Measurements from ENCODE around the gene SLBP. TPM values are rescaled to one million over a fixed set of nuclear protein-coding genes. Genes with fewer than 3 reads are reported as not detected.

SLBP gene
- total and polyA plus RNA-seq, 2 donors (not counting 3 experiments of a cell fraction or from before 2014, with no cell fraction given), result 48.3 to 63.1 TPM

DNA sequence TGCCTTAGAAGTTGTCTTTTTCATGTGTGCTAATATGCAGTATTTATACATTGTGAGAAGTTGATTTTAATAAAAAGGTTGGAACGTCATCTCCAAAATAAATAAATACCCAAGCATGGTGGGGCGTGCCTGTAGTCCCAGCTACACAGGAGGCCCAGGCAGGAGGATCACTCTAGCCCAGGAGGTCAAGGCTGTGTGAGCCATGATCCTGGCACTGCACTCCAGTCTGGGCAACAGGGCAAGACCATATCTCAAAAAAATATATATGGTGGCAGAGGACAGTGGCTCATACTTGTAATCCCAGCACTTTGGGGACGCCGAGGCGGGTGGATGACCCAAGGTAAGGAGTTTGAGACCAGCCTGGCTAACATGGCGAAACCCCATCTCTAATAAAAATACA lies 6.4 kb downstream of the SLBP start:
- Histone ChIP-seq H3K4me1 (ENCODE audit: control insufficient read depth, extremely low read depth, insufficient read depth, low read length) (peaks cover 7% of the 10 kb centered on the region), H3K9me3 (replicated peaks; ENCODE audit: control insufficient read depth, insufficient read depth, low read length) (no peaks in the 10 kb centered on the region), H3K27ac (ENCODE audit: insufficient read depth, low read depth, low read length) (no peak overlapping the region), H4K20me1 (replicated peaks; ENCODE audit: control insufficient read depth, extremely low read depth, insufficient read depth, low read length) (no peaks in the 10 kb centered on the region), H3K4me2 (ENCODE audit: insufficient read depth, low read length) (no peak overlapping the region), H3K9me1 (replicated peaks; ENCODE audit: control insufficient read depth, extremely low read depth, insufficient read depth, low read length) (no peaks in the 10 kb centered on the region), H2AFZ (ENCODE audit: low read depth, low read length) (no peak overlapping the region), H3K79me2 (ENCODE audit: control insufficient read depth, insufficient read depth, low read length) (peaks cover 91% of the 10 kb centered on the region), H3K27me3 (ENCODE audit: control insufficient read depth in 2 of 2, insufficient read depth in 2 of 2, low read length in 2 of 2) (no peaks in the 10 kb centered on the region), H3K36me3 (ENCODE audit: control insufficient read depth in 2 of 2, extremely low read depth in 1 of 2, insufficient read depth in 2 of 2, low read length in 2 of 2) (peaks cover 9 to 12% of the 10 kb centered on the region in 2 experiments), H3K9ac (replicated peaks; ENCODE audit: extremely low read depth, insufficient read depth, low read length) (no peak overlapping the region), H3K4me3 (replicated peaks in 1 of 3; ENCODE audit: insufficient read depth in 1 of 3, low read depth in 1 of 3, low read length in 3 of 3) (no peak overlapping the region)
- TF ChIP-seq FOS (IDR thresholded peaks at IDR 0.05; ENCODE audit: borderline replicate concordance, insufficient read depth, low read length), result no peak
- TF ChIP-seq, protein P1, sequence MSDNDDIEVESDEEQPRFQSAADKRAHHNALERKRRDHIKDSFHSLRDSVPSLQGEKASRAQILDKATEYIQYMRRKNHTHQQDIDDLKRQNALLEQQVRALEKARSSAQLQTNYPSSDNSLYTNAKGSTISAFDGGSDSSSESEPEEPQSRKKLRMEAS (IDR thresholded peaks at IDR 0.05; ENCODE audit: insufficient read depth, insufficient read length), result no peak
- no peak for TF ChIP-seq GATA2 (IDR thresholded peaks at IDR 0.05; ENCODE audit: insufficient read depth, insufficient read length, low read depth, low read length)
- no peak for TF ChIP-seq POLR2AphosphoS5 (IDR thresholded peaks at IDR 0.05; ENCODE audit: insufficient read depth, low read depth, low read length)
- TF ChIP-seq JUN (IDR thresholded peaks at IDR 0.05; ENCODE audit: borderline replicate concordance, insufficient read depth, insufficient read length, low read depth), result no peak
- no peak for TF ChIP-seq MYC (IDR thresholded peaks at IDR 0.05; ENCODE audit: low read depth, low read length)
- TF ChIP-seq, protein P2, sequence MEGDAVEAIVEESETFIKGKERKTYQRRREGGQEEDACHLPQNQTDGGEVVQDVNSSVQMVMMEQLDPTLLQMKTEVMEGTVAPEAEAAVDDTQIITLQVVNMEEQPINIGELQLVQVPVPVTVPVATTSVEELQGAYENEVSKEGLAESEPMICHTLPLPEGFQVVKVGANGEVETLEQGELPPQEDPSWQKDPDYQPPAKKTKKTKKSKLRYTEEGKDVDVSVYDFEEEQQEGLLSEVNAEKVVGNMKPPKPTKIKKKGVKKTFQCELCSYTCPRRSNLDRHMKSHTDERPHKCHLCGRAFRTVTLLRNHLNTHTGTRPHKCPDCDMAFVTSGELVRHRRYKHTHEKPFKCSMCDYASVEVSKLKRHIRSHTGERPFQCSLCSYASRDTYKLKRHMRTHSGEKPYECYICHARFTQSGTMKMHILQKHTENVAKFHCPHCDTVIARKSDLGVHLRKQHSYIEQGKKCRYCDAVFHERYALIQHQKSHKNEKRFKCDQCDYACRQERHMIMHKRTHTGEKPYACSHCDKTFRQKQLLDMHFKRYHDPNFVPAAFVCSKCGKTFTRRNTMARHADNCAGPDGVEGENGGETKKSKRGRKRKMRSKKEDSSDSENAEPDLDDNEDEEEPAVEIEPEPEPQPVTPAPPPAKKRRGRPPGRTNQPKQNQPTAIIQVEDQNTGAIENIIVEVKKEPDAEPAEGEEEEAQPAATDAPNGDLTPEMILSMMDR (IDR thresholded peaks at IDR 0.05; ENCODE audit: extremely low read depth in 1 of 2, insufficient read depth in 1 of 2, low read depth in 1 of 2, low read length in 2 of 2), result no peak
- TF ChIP-seq POLR2A (IDR thresholded peaks at IDR 0.05; ENCODE audit: low read depth, low read length), result no peak
- TF ChIP-seq EZH2 (IDR thresholded peaks at IDR 0.05; ENCODE audit: borderline replicate concordance, low read depth, low read length, severe bottlenecking), result no peak
- intact Hi-C loops (cut with micrococcal nuclease) (no loop called here), dilution Hi-C loops (cut with MboI; ENCODE audit: extremely low pct_ligation_motif_present, low sequenced_read_pairs) (no loop called here)
- FAIRE-seq (no peak), DNase-seq (ENCODE audit: low read depth, low spot score) (no peak)
- POLR2A ChIA-PET, result no interaction called here
- no TSS peak for BruUV-seq (replicated peaks)
- CTCF ChIA-PET, result interaction anchor here (1.2 to 6.0 kb wide), 2 partner anchors 13 to 22 kb away, joined by 3 to 53 read pairs; no protein-coding TSS in a partner anchor

Data from endothelial cell of umbilical vein (primary cell).